Erythroblast (primary cell): ENCODE measurements around the gene PET100.
"Not testable (repeated sequence)": the region's sequence is repeated elsewhere in the genome, so short reads cannot be mapped to it uniquely, and the experiment has no call there.

Source experiments
- DNase-seq, 2 experiments: peaks; one replicate each; lab custom pipeline; 2025; lab: John Stamatoyannopoulos, UW
- GATA1 ChIP-seq: IDR thresholded peaks from 2 replicates; pipeline ENCODE4 v1.6.1; 2011; ENCODE audit warnings: low read depth, mild to moderate bottlenecking, control low read depth, low read length, moderate library complexity
- POLR2A ChIP-seq: IDR thresholded peaks from 2 replicates; pipeline ENCODE4 v1.6.1; 2011; ENCODE audit warnings: mild to moderate bottlenecking, low read length

The PET100 gene

GRCh38 chr19:7643031-7643415, 13.4 kb downstream of the PET100 start:
- TF ChIP-seq GATA1 (no peak), POLR2A (no peak)
- DNase-seq: no peak

GRCh38 chr19:7643629-7644549, 14.3 kb downstream of the PET100 start:
- not testable (repeated sequence) for DNase-seq

GRCh38 chr19:7644550-7644877, 14.9 kb downstream of the PET100 start:
- DNase-seq: no peak
- no peak for TF ChIP-seq POLR2A
- no peak for TF ChIP-seq GATA1

- no peak for DNase-seq
- no peak for TF ChIP-seq POLR2A
- TF ChIP-seq GATA1: no peak
These were observed 15.6 kb downstream of the PET100 start for GRCh38 chr19:7645163-7645562.

- TF ChIP-seq POLR2A (no peak), GATA1 (no peak)
- no peak for DNase-seq
These were observed 16.2 kb downstream of the PET100 start for GRCh38 chr19:7645656-7646425.

- TF ChIP-seq GATA1 (no peak), POLR2A (no peak)
These were observed 16.8 kb downstream of the PET100 start for GRCh38 chr19:7646426-7646700.

GRCh38 chr19:7647156-7647555, 17.6 kb downstream of the PET100 start:
- TF ChIP-seq GATA1 (no peak), POLR2A (no peak)

More at GRCh38 chr19:7646426-7646700, 16.8 kb downstream of the PET100 start:
- no peak for DNase-seq

GRCh38 chr19:7648265-7649014, 18.8 kb downstream of the PET100 start:
- peak in 1 of 2 experiments; percentile 49 for DNase-seq
- TF ChIP-seq POLR2A (peak; percentile 18), GATA1 (no peak)

More at GRCh38 chr19:7647156-7647555, 17.6 kb downstream of the PET100 start:
- no peak for DNase-seq

- DNase-seq: no peak
- TF ChIP-seq POLR2A: no peak
- no peak for TF ChIP-seq GATA1
These were observed 20.6 kb downstream of the PET100 start for GRCh38 chr19:7650148-7650547.

- peak; percentile 19 for TF ChIP-seq POLR2A
- no peak for TF ChIP-seq GATA1
- DNase-seq: peak; percentile 82 to 89
These were observed 22.6 kb downstream of the PET100 start for GRCh38 chr19:7652061-7652641.

GRCh38 chr19:7654401-7654800, 24.8 kb downstream of the PET100 start:
- DNase-seq: no peak
- TF ChIP-seq GATA1: no peak
- TF ChIP-seq POLR2A: no peak

- DNase-seq: no peak
These were observed 26.0 kb downstream of the PET100 start for GRCh38 chr19:7655581-7655980.

GRCh38 chr19:7657131-7657751, 27.6 kb downstream of the PET100 start:
- DNase-seq: no peak

More at GRCh38 chr19:7655581-7655980, 26.0 kb downstream of the PET100 start:
- TF ChIP-seq GATA1 (no peak), POLR2A (no peak)

More at GRCh38 chr19:7657131-7657751, 27.6 kb downstream of the PET100 start:
- TF ChIP-seq POLR2A (no peak), GATA1 (no peak)
